Gastroesophageal sphincter (tissue), 3 donors: ENCODE results near the gene NME1.

ENCODE experiments used
- EP300 ChIP-seq: sonication (generic); formaldehyde crosslinking; IDR thresholded peaks from one replicate; pipeline ENCODE4 v1.6.1; 2017; ENCODE audit warnings: antibody characterized with exemption, mild to moderate bottlenecking
- POLR2A ChIP-seq, 2 donors: fragments of 450-650 bp; IDR thresholded peaks; one replicate each; pipeline ENCODE4 v1.6.1; 2017; ENCODE audit warnings: antibody characterized with exemption in 2 of 2, mild to moderate bottlenecking in 2 of 2, moderate library complexity in 1 of 2
- POLR2AphosphoS5 ChIP-seq: sonication (generic); formaldehyde crosslinking; IDR thresholded peaks from one replicate; pipeline ENCODE4 v1.6.1; 2017; ENCODE audit warnings: antibody characterized with exemption
- TF ChIP-seq, protein P1 (sequence below), 4 experiments: fragments of 200-600 bp in 2 of 4; fragments of 450-650 bp in 2 of 4; sonication (generic) in 1 of 4; IDR thresholded peaks; one replicate each; pipeline ENCODE4 v1.5.1; 2017 to 2019; ENCODE audit warnings: antibody characterized with exemption in 4 of 4, mild to moderate bottlenecking in 2 of 4, moderate library complexity in 2 of 4

GRCh38 chr17:51188271-51188833, 35.0 kb downstream of the NME1 start:
- TF ChIP-seq, protein P1, sequence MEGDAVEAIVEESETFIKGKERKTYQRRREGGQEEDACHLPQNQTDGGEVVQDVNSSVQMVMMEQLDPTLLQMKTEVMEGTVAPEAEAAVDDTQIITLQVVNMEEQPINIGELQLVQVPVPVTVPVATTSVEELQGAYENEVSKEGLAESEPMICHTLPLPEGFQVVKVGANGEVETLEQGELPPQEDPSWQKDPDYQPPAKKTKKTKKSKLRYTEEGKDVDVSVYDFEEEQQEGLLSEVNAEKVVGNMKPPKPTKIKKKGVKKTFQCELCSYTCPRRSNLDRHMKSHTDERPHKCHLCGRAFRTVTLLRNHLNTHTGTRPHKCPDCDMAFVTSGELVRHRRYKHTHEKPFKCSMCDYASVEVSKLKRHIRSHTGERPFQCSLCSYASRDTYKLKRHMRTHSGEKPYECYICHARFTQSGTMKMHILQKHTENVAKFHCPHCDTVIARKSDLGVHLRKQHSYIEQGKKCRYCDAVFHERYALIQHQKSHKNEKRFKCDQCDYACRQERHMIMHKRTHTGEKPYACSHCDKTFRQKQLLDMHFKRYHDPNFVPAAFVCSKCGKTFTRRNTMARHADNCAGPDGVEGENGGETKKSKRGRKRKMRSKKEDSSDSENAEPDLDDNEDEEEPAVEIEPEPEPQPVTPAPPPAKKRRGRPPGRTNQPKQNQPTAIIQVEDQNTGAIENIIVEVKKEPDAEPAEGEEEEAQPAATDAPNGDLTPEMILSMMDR (IDR thresholded peaks at IDR 0.05): no peak
- TF ChIP-seq EP300: no peak
- TF ChIP-seq POLR2AphosphoS5: no peak
- TF ChIP-seq POLR2A (IDR thresholded peaks at IDR 0.05): no peak
